Type B pancreatic cell (in vitro differentiated cells): Measurements from ENCODE around the gene NHSL1. TPM values are rescaled to one million over a fixed set of nuclear protein-coding genes. Genes with fewer than 3 reads are reported as not detected.
A peak's percentile ranks its signal among the peaks of the same experiment; 100 is the strongest.

ENCODE experiments used
- DNase-seq: peaks from one replicate; pipeline ENCODE4 v3.0.0; 2021; ENCODE audit warnings: mixed read lengths; ENCODE audit not compliant: unreplicated experiment; ENCODE audit errors: extremely low spot score
- H3K27ac Mint-ChIP-seq: 2 replicates; pipeline ENCODE4 v1.8.0; 2021; ENCODE audit warnings: mild to moderate bottlenecking, mixed read lengths
- H3K27me3 Mint-ChIP-seq: 2 replicates; pipeline ENCODE4 v1.8.0; 2021; ENCODE audit warnings: mixed read lengths
- H3K36me3 Mint-ChIP-seq: 2 replicates; pipeline ENCODE4 v1.8.0; 2021; ENCODE audit warnings: mixed read lengths
- H3K4me1 Mint-ChIP-seq: one replicate; pipeline ENCODE4 v1.8.0; 2021; ENCODE audit warnings: mixed read lengths; ENCODE audit not compliant: unreplicated experiment
- H3K4me3 Mint-ChIP-seq: 2 replicates; pipeline ENCODE4 v1.8.0; 2021; ENCODE audit warnings: mild to moderate bottlenecking, mixed read lengths
- H3K9me3 Mint-ChIP-seq: 2 replicates; pipeline ENCODE4 v1.8.0; 2021; ENCODE audit warnings: mixed read lengths
- CTCF ChIP-seq: fragments of 200-600 bp; sonication (generic); conservative IDR thresholded peaks from 2 replicates; pipeline ENCODE4 v1.5.0; 2021; ENCODE audit warnings: antibody characterized with exemption, mild to moderate bottlenecking
- total RNA-seq: library from RNA; stranded (reverse); gene quantifications from 2 replicates; pipeline ENCODE4 v1.2.1, GENCODE V29; 2021; ENCODE audit warnings: low replicate concordance

NHSL1 gene
- total RNA-seq, 1 donor from 2014 or later: 29.7 TPM

DNA sequence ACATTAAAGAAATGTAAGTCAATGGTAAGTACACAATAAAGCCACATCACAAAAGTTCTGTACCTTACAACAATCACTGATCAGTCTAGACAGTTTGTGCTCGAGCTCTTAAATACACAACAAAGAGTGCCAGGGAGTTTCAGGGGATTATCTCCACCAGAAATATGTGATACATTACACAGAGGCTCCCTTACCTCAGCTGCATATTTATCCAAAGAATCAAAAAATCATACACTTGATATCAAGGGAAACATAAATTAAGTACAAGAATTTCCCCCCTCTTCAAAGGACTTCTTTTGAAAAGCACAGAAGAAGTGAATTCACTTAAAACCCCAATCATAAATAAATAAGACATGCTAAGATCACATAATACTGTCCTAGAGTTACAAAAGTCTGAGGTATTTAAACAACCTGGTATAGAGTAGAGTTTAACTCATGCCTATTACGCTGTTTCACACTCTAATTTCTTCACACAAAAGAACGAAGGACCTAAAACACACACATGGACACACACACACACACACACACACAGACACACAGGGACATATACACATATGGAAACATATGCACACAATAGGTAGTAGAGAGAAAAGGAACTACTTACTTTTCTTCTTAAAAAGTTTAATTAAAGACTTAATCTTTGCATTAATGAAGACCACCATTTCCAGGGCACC, 528 bp downstream of the NHSL1 start:
- Mint-ChIP-seq H3K4me1 (peaks cover 31% of the 10 kb centered on the region), H3K27me3 (no peaks in the 10 kb centered on the region)

DNA sequence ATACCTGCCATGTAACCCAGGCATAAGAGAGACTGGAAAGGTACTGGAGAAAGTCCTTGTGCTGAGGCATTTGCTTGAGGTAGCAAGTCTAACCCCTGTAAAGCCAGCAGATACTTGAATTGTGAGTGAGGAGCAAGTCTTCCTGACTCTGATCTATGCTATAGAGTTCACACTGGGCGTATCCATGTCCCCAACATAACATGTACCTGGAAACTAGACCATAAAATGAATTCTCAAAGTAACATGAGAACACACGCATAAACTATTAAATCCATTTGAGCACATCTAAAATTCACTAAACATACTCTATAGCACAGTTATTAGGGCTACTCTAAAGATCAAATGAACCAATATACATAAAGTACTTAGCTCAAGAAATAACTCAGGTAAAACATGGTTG, 2.0 kb downstream of the NHSL1 start:
- H3K4me1 Mint-ChIP-seq: peaks cover 38% of the 10 kb centered on the region
- no peaks in the 10 kb centered on the region for H3K27me3 Mint-ChIP-seq
- H3K36me3 Mint-ChIP-seq: peaks cover 9% of the 10 kb centered on the region
- DNase-seq: no peak
- peak overlapping the region; percentile 58 for H3K4me3 Mint-ChIP-seq
- no peak overlapping the region for H3K27ac Mint-ChIP-seq
- H3K9me3 Mint-ChIP-seq: no peaks in the 10 kb centered on the region
- TF ChIP-seq CTCF: no peak

More for the DNA sequence above, 528 bp downstream of the NHSL1 start:
- Mint-ChIP-seq H3K36me3 (peaks cover 5% of the 10 kb centered on the region), H3K4me3 (peak overlapping the region; percentile 79), H3K27ac (peak overlapping the region; percentile 71), H3K9me3 (no peaks in the 10 kb centered on the region)
- no peak for TF ChIP-seq CTCF
- DNase-seq: no peak

GRCh38 chr6:138494312-138494711, 5.0 kb downstream of the NHSL1 start:
- no peak for DNase-seq
- no peaks in the 10 kb centered on the region for H3K9me3 Mint-ChIP-seq

GRCh38 chr6:138493413-138493812, 5.9 kb downstream of the NHSL1 start:
- DNase-seq: no peak
- H3K27ac Mint-ChIP-seq: peak overlapping the region; percentile 77
- H3K4me1 Mint-ChIP-seq: peaks cover 27% of the 10 kb centered on the region
- peaks cover 9% of the 10 kb centered on the region for H3K36me3 Mint-ChIP-seq
- H3K4me3 Mint-ChIP-seq: peak overlapping the region; percentile 70
- H3K9me3 Mint-ChIP-seq: no peaks in the 10 kb centered on the region
- no peak for TF ChIP-seq CTCF
- H3K27me3 Mint-ChIP-seq: no peaks in the 10 kb centered on the region

More at GRCh38 chr6:138494312-138494711, 5.0 kb downstream of the NHSL1 start:
- Mint-ChIP-seq H3K27ac (no peak overlapping the region), H3K36me3 (peaks cover 9% of the 10 kb centered on the region), H3K4me3 (peak overlapping the region; percentile 70), H3K27me3 (no peaks in the 10 kb centered on the region), H3K4me1 (peaks cover 33% of the 10 kb centered on the region)
- no peak for TF ChIP-seq CTCF

DNA sequence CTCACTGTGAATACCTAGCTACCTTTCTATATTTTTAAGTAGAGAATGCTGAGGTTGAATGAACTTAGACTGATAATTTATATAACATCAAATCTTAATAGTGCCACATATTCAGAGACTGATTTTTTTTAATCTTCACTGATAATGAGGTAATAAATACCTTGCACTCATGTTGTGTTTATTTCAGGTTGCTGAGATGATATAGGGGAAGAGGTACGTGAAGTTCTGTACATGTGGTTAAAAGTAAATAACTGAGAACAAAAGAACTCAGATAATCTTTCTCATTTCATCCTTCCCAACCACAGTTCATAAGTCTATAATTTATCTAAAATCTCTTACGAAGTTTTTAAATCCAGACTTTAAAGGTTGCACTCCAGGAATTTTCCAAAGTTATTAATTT, 6.4 kb downstream of the NHSL1 start:
- Mint-ChIP-seq H3K4me1 (peaks cover 21% of the 10 kb centered on the region), H3K27me3 (no peaks in the 10 kb centered on the region), H3K36me3 (peaks cover 9% of the 10 kb centered on the region), H3K27ac (no peak overlapping the region), H3K9me3 (no peaks in the 10 kb centered on the region), H3K4me3 (no peak overlapping the region)
- DNase-seq: no peak
- no peak for TF ChIP-seq CTCF
